ENCODE data around the gene OR13H1. TPM values are rescaled to one million over a fixed set of nuclear protein-coding genes. Genes with fewer than 3 reads are reported as not detected.
"Not testable (repeated sequence)": the region's sequence is repeated elsewhere in the genome, so short reads cannot be mapped to it uniquely, and the experiment has no call there.

The OR13H1 gene
- total RNA-seq (2022) (not detected in 2 replicates), Bru-seq, nascent RNA (not detected), BruChase-seq, experiment 1, labeled RNA remaining after a 6-hour chase (not detected), BruChase-seq, experiment 2, labeled RNA remaining after a 2-hour chase (not detected)
- long read RNA-seq = 0 reads

- intact Hi-C loops (cut with micrococcal nuclease) = no loop called here
These were observed at the start of gene OR13H1 for GRCh38 chrX:131543774-131544173. Gene OR13H1 (plus strand): TSS chrX:131544074. CDS start chrX:131544074, 0 bp downstream.

GRCh38 chrX:131501556-131501955 lies 42.3 kb upstream of the OR13H1 start:
- H3K4me1 Mint-ChIP-seq (ENCODE audit: insufficient read depth, unreplicated experiment); DNase-seq (ENCODE audit: unreplicated experiment); intact Hi-C loops (cut with micrococcal nuclease); H3K4me3 Mint-ChIP-seq (ENCODE audit: unreplicated experiment); H3K9me3 Mint-ChIP-seq (ENCODE audit: unreplicated experiment); BruUV-seq (replicated peaks); H3K36me3 Mint-ChIP-seq (ENCODE audit: insufficient read depth, unreplicated experiment); H3K27ac Mint-ChIP-seq (ENCODE audit: low read depth, unreplicated experiment); POLR2A ChIA-PET; H3K27me3 Mint-ChIP-seq (ENCODE audit: insufficient read depth, unreplicated experiment); CTCF ChIA-PET: not testable (repeated sequence)

More at GRCh38 chrX:131543774-131544173, at the start of gene OR13H1:
- DNase-seq (ENCODE audit: unreplicated experiment) = no peak
- no TSS peak for BruUV-seq (replicated peaks)
- H3K4me3 Mint-ChIP-seq (ENCODE audit: unreplicated experiment) = no peak within 1 kb of the TSS
- H3K27ac Mint-ChIP-seq (ENCODE audit: low read depth, unreplicated experiment) = no peak within 1 kb of the TSS
- no peaks in the 10 kb centered on the region for H3K9me3 Mint-ChIP-seq (ENCODE audit: unreplicated experiment)
- H3K36me3 Mint-ChIP-seq (ENCODE audit: insufficient read depth, unreplicated experiment) = no peaks in the 10 kb centered on the region
- POLR2A ChIA-PET = no interaction called here
- CTCF ChIA-PET = no interaction called here
- H3K27me3 Mint-ChIP-seq (ENCODE audit: insufficient read depth, unreplicated experiment) = peaks cover 62% of the 10 kb centered on the region
- H3K4me1 Mint-ChIP-seq (ENCODE audit: insufficient read depth, unreplicated experiment) = no peaks in the 10 kb centered on the region
- TF ChIP-seq CTCF (IDR thresholded peaks at IDR 0.05; ENCODE audit: unreplicated experiment) = no peak

GRCh38 chrX:131513159-131513914 lies 30.5 kb upstream of the OR13H1 start:
- POLR2A ChIA-PET = no interaction called here
- CTCF ChIA-PET = interaction anchor here (0.6 to 0.7 kb wide), 2 partner anchors 11 to 49 kb away, joined by 3 read pairs; no protein-coding TSS in a partner anchor
- Mint-ChIP-seq H3K9me3 (ENCODE audit: unreplicated experiment) (no peaks in the 10 kb centered on the region), H3K36me3 (ENCODE audit: insufficient read depth, unreplicated experiment) (peaks cover 5% of the 10 kb centered on the region), H3K27me3 (ENCODE audit: insufficient read depth, unreplicated experiment) (peaks cover 47% of the 10 kb centered on the region), H3K27ac (ENCODE audit: low read depth, unreplicated experiment) (no peak overlapping the region), H3K4me3 (ENCODE audit: unreplicated experiment) (no peak overlapping the region), H3K4me1 (ENCODE audit: insufficient read depth, unreplicated experiment) (no peaks in the 10 kb centered on the region)
- TF ChIP-seq CTCF (IDR thresholded peaks at IDR 0.05; ENCODE audit: unreplicated experiment) = no peak
- no peak for DNase-seq (ENCODE audit: unreplicated experiment)
- no TSS peak for BruUV-seq (replicated peaks)
- intact Hi-C loops (cut with micrococcal nuclease) = no loop called here

GRCh38 chrX:131521824-131522223 lies 22.1 kb upstream of the OR13H1 start:
- DNase-seq (ENCODE audit: unreplicated experiment) = no peak
- no peak overlapping the region for H3K4me3 Mint-ChIP-seq (ENCODE audit: unreplicated experiment)
- no peaks in the 10 kb centered on the region for H3K36me3 Mint-ChIP-seq (ENCODE audit: insufficient read depth, unreplicated experiment)
- no peaks in the 10 kb centered on the region for H3K9me3 Mint-ChIP-seq (ENCODE audit: unreplicated experiment)
- peaks cover 71% of the 10 kb centered on the region for H3K27me3 Mint-ChIP-seq (ENCODE audit: insufficient read depth, unreplicated experiment)
- BruUV-seq (replicated peaks) = no TSS peak
- no peak overlapping the region for H3K27ac Mint-ChIP-seq (ENCODE audit: low read depth, unreplicated experiment)
- H3K4me1 Mint-ChIP-seq (ENCODE audit: insufficient read depth, unreplicated experiment) = no peaks in the 10 kb centered on the region
- intact Hi-C loops (cut with micrococcal nuclease) = no loop called here
- ChIA-PET POLR2A (no interaction called here), CTCF (interaction anchor here (0.6 kb wide), 1 partner anchor 112 kb away, joined by 3 read pairs; no protein-coding TSS in a partner anchor)
- TF ChIP-seq CTCF (IDR thresholded peaks at IDR 0.05; ENCODE audit: unreplicated experiment) = no peak
